H1 (cell line): ENCODE results near the gene NRXN3. TPM values are rescaled to one million over a fixed set of nuclear protein-coding genes. Genes with fewer than 3 reads are reported as not detected.

Experiments used
- CTCF ChIA-PET: fragments of 300-600 bp; sonication (Branson Sonifier 250); formaldehyde crosslinking; loops from one replicate; lab custom pipeline; 2021; ENCODE audit not compliant: partially characterized antibody; lab: Charles Lee
- POLR2A ChIA-PET: fragments of 300-600 bp; sonication (Branson Sonifier 250); formaldehyde crosslinking; loops from one replicate; lab custom pipeline; 2021; ENCODE audit warnings: inconsistent platforms; ENCODE audit not compliant: partially characterized antibody; lab: Charles Lee
- DNase-seq, 2 experiments: peaks; one replicate each; pipeline versions ENCODE4 v3.0.0 to v3.0.0-alpha.2; 2010 to 2022; ENCODE audit warnings: low spot score in 2 of 2, low read depth in 1 of 2, mixed read lengths in 1 of 2
- FAIRE-seq: peaks from 2 replicates; lab custom pipeline; 2011; peaks lifted over from hg19 to GRCh38; lab: Jason Lieb, UNC
- H2AFZ ChIP-seq: 2 replicates; pipeline ENCODE4 v1.8.1; 2012; ENCODE audit warnings: low read length, inconsistent platforms
- H2AK5ac ChIP-seq: 2 replicates; pipeline ENCODE4 v1.6.1; 2013; ENCODE audit warnings: low read depth, low read length
- H2BK120ac ChIP-seq: replicated peaks from 2 replicates; pipeline ENCODE3; 2013; ENCODE audit warnings: low read depth, low read length, inconsistent platforms
- H2BK12ac ChIP-seq: 2 replicates; pipeline ENCODE4 v1.6.1; 2013; ENCODE audit warnings: low read depth, low read length
- H2BK15ac ChIP-seq: 2 replicates; pipeline ENCODE4 v1.6.1; 2013; ENCODE audit warnings: low read length
- H2BK20ac ChIP-seq: 2 replicates; pipeline ENCODE4 v1.6.1; 2013; ENCODE audit warnings: low read length
- H2BK5ac ChIP-seq: 2 replicates; pipeline ENCODE4 v1.6.1; 2013; ENCODE audit warnings: low read depth, low read length
- H3K14ac ChIP-seq: 2 replicates; pipeline ENCODE4 v1.6.1; 2013; ENCODE audit warnings: inconsistent platforms; ENCODE audit not compliant: insufficient read length
- H3K18ac ChIP-seq: 2 replicates; pipeline ENCODE4 v1.6.1; 2013; ENCODE audit warnings: low read length; ENCODE audit errors: extremely low read depth
- H3K23ac ChIP-seq: 2 replicates; pipeline ENCODE4 v1.6.1; 2013; ENCODE audit warnings: inconsistent platforms; ENCODE audit not compliant: insufficient read length
- H3K23me2 ChIP-seq: 2 replicates; pipeline ENCODE4 v1.6.1; 2013; ENCODE audit warnings: low read depth, low read length
- H3K27ac ChIP-seq: 2 replicates; pipeline ENCODE4 v1.6.1; 2011; ENCODE audit warnings: low read depth, low read length, inconsistent platforms
- H3K27me3 ChIP-seq, 4 experiments: replicated peaks in 1 of 4; 1 replicate in 1 of 4; 2 replicates in 3 of 4; pipeline versions ENCODE4 v1.6.1 to v1.8.1; 2011 to 2013; ENCODE audit warnings: low read length in 3 of 4, mild to moderate bottlenecking in 3 of 4, inconsistent platforms in 2 of 4, mixed read lengths in 2 of 4, moderate library complexity in 1 of 4; ENCODE audit not compliant: control insufficient read depth in 3 of 4, insufficient read depth in 3 of 4; ENCODE audit errors: extremely low read depth in 1 of 4
- H3K36me3 ChIP-seq, 4 experiments: 2 replicates each; pipeline versions ENCODE4 v1.6.1 to v1.8.1; 2011 to 2013; ENCODE audit warnings: mild to moderate bottlenecking in 4 of 4, low read length in 3 of 4, moderate library complexity in 2 of 4, control low read depth in 1 of 4, inconsistent platforms in 1 of 4; ENCODE audit not compliant: insufficient read depth in 4 of 4, control insufficient read depth in 2 of 4
- H3K4ac ChIP-seq: replicated peaks from 2 replicates; pipeline ENCODE3; 2013; ENCODE audit warnings: low read length, low read depth, mixed read lengths, inconsistent platforms; ENCODE audit not compliant: insufficient read length
- H3K4me1 ChIP-seq, 4 experiments: replicated peaks in 1 of 4; 1 replicate in 1 of 4; 2 replicates in 3 of 4; pipeline versions ENCODE4 v1.6.1 to v1.8.1; 2011 to 2013; ENCODE audit warnings: low read length in 3 of 4, inconsistent platforms in 2 of 4, mixed read lengths in 1 of 4; ENCODE audit not compliant: insufficient read depth in 4 of 4, control insufficient read depth in 3 of 4
- H3K4me2 ChIP-seq, 2 experiments: 2 replicates each; pipeline versions ENCODE4 v1.6.1 to v1.8.1; 2011 to 2013; ENCODE audit warnings: low read depth in 2 of 2, low read length in 2 of 2, control low read depth in 1 of 2, inconsistent platforms in 1 of 2, mild to moderate bottlenecking in 1 of 2; ENCODE audit not compliant: insufficient read depth in 1 of 2
- H3K4me3 ChIP-seq, 4 experiments: fragments of 200-600, 300-600 bp in 1 of 4; sonication (generic), shearing (Covaris generic), sonication (Bioruptor Twin) in 1 of 4; 2 replicates each; pipeline versions ENCODE4 v1.5.1 to v1.8.1; 2011 to 2016; ENCODE audit warnings: low read length in 4 of 4, low read depth in 3 of 4, control low read depth in 2 of 4, inconsistent platforms in 2 of 4, mild to moderate bottlenecking in 2 of 4, mixed read lengths in 1 of 4, moderate library complexity in 1 of 4; ENCODE audit not compliant: insufficient read depth in 2 of 4; ENCODE audit errors: extremely low read depth in 1 of 4
- H3K56ac ChIP-seq: replicated peaks from 2 replicates; pipeline ENCODE3; 2013; ENCODE audit warnings: low read depth, mild to moderate bottlenecking, mixed read lengths, low read length, inconsistent platforms; ENCODE audit not compliant: insufficient read length
- H3K79me1 ChIP-seq: 2 replicates; pipeline ENCODE4 v1.6.1; 2013; ENCODE audit warnings: low read depth, low read length, control low read depth
- H3K79me2 ChIP-seq, 2 experiments: 2 replicates each; pipeline versions ENCODE4 v1.6.1 to v1.8.1; 2012 to 2013; ENCODE audit warnings: low read length in 2 of 2, mild to moderate bottlenecking in 2 of 2, inconsistent platforms in 1 of 2; ENCODE audit not compliant: insufficient read depth in 2 of 2, control insufficient read depth in 1 of 2
- H3K9ac ChIP-seq, 4 experiments: replicated peaks in 1 of 4; 1 replicate in 1 of 4; 2 replicates in 3 of 4; pipeline versions ENCODE4 v1.6.1 to v1.8.1; 2011 to 2013; ENCODE audit warnings: low read depth in 3 of 4, low read length in 3 of 4, control low read depth in 2 of 4, mild to moderate bottlenecking in 2 of 4, moderate library complexity in 2 of 4, inconsistent platforms in 1 of 4; ENCODE audit errors: extremely low read depth in 1 of 4
- H3K9me3 ChIP-seq, 2 experiments: 2 replicates each; pipeline versions ENCODE4 v1.6.1 to v1.8.1; 2012 to 2013; ENCODE audit warnings: mild to moderate bottlenecking in 2 of 2, moderate library complexity in 2 of 2, control low read depth in 1 of 2, inconsistent platforms in 1 of 2, low read depth in 1 of 2, low read length in 1 of 2, mixed read lengths in 1 of 2; ENCODE audit not compliant: insufficient read depth in 2 of 2
- H4K20me1 ChIP-seq, 2 experiments: replicated peaks in 1 of 2; 2 replicates each; pipeline versions ENCODE3 to v1.8.1; 2011 to 2013; ENCODE audit warnings: inconsistent platforms in 2 of 2, low read length in 2 of 2, mild to moderate bottlenecking in 1 of 2; ENCODE audit not compliant: insufficient read depth in 2 of 2, control insufficient read depth in 1 of 2
- H4K5ac ChIP-seq: 2 replicates; pipeline ENCODE4 v1.6.1; 2013; ENCODE audit warnings: low read length, low read depth, mixed read lengths, inconsistent platforms; ENCODE audit not compliant: insufficient read length
- H4K8ac ChIP-seq: 2 replicates; pipeline ENCODE4 v1.8.0; 2013; ENCODE audit warnings: mild to moderate bottlenecking, moderate library complexity, low read length, inconsistent platforms; ENCODE audit not compliant: insufficient read depth; ENCODE audit errors: extremely low read depth
- H4K91ac ChIP-seq: replicated peaks from 2 replicates; pipeline ENCODE3; 2013; ENCODE audit warnings: low read length, mixed read lengths, inconsistent platforms; ENCODE audit not compliant: insufficient read length
- CBX5 ChIP-seq: fragments of 300-800, 300-1000 bp; sonication (generic); IDR thresholded peaks from 2 replicates; pipeline ENCODE4 v1.7.1; 2016; ENCODE audit warnings: antibody characterized with exemption, low read length, low read depth
- GTF2F1 ChIP-seq: IDR thresholded peaks from 2 replicates; pipeline ENCODE4 v1.6.1; 2012; ENCODE audit warnings: low read depth, low read length, improper control_type of control experiment, borderline replicate concordance
- KDM5A ChIP-seq: fragments of 200-600 bp; IDR thresholded peaks from 2 replicates; pipeline ENCODE4 v1.7.1; 2012; ENCODE audit warnings: mild to moderate bottlenecking, low read length, inconsistent platforms, mixed read lengths
- POLR2A ChIP-seq, 2 experiments: IDR thresholded peaks; 1 replicate in 1 of 2; 2 replicates in 1 of 2; pipeline ENCODE4 v1.6.1; 2011; ENCODE audit warnings: low read depth in 2 of 2, low read length in 2 of 2, mild to moderate bottlenecking in 2 of 2; ENCODE audit errors: control extremely low read depth in 1 of 2
- RBBP5 ChIP-seq: IDR thresholded peaks from 2 replicates; pipeline ENCODE4 v1.7.1; 2012; ENCODE audit warnings: low read depth, mild to moderate bottlenecking, inconsistent platforms, low read length, moderate library complexity, borderline replicate concordance
- SAP30 ChIP-seq: fragments of 300-600 bp; sonication (generic); IDR thresholded peaks from 2 replicates; pipeline ENCODE4 v1.7.1; 2012; ENCODE audit warnings: low read length, moderate library complexity, mild to moderate bottlenecking, inconsistent platforms; ENCODE audit not compliant: insufficient read depth, insufficient replicate concordance
- SIX5 ChIP-seq: IDR thresholded peaks from 2 replicates; pipeline ENCODE4 v1.6.1; 2011; ENCODE audit warnings: mild to moderate bottlenecking, low read depth, low read length
- SP1 ChIP-seq: IDR thresholded peaks from 2 replicates; pipeline ENCODE4 v1.6.1; 2011; ENCODE audit warnings: low read depth, low read length
- SP2 ChIP-seq: IDR thresholded peaks from 2 replicates; pipeline ENCODE4 v1.6.1; 2012; ENCODE audit warnings: mild to moderate bottlenecking, low read length, inconsistent platforms
- WGBS, 2 experiments: shearing (Covaris generic) in 1 of 2; methylation state at CpG; one replicate each; pipeline versions ENCODE4 v1.1.6 to v1.1.7; 2013 to 2015; ENCODE audit warnings: low lambda C conversion rate in 2 of 2, mixed read lengths in 2 of 2, inconsistent platforms in 1 of 2, low coverage in 1 of 2, missing lambda C conversion rate in 1 of 2; ENCODE audit not compliant: insufficient replicate concordance in 2 of 2, insufficient coverage in 1 of 2, insufficient read length in 1 of 2; ENCODE audit errors: extremely low coverage in 1 of 2, missing lambda C conversion rate in 1 of 2; 5-methylcytosine and 5-hydroxymethylcytosine counted together
- polyA plus RNA-seq, 7 experiments: library from polyadenylated mRNA; depleted of rRNA in 3 of 7; stranded (reverse) in 5 of 7; unstranded in 2 of 7; fragments of >200 nt in 5 of 7; fragments of 200-250 nt in 2 of 7; gene quantifications; 1 replicate in 5 of 7; 2 replicates in 1 of 7; 4 replicates in 1 of 7; pipeline versions ENCODE4 v1.2.1 to v1.2.3, GENCODE V29; 2011 to 2013; ENCODE audit warnings: missing spikeins in 2 of 7, mixed read lengths in 2 of 7
- total RNA-seq: library from RNA; stranded (reverse); fragmentation: NEBNext Ultra II Directional; extraction: Animal tissue kit (Norgen Biotek cat#: 25700); gene quantifications from 2 replicates; pipeline ENCODE4 v1.2.1, GENCODE V29; 2021
- TF ChIP-seq, protein P1 (sequence below): IDR thresholded peaks from 2 replicates; pipeline ENCODE4 v1.6.1; 2012; ENCODE audit warnings: inconsistent platforms
- TF ChIP-seq, protein P2 (sequence below): IDR thresholded peaks from 2 replicates; pipeline ENCODE4 v1.6.1; 2011; ENCODE audit warnings: low read depth, mild to moderate bottlenecking, low read length; ENCODE audit not compliant: insufficient read depth
- TF ChIP-seq, protein P3 (sequence below): IDR thresholded peaks from 2 replicates; pipeline ENCODE4 v1.6.1; 2011; ENCODE audit warnings: low read length, improper control_type of control experiment

NRXN3 gene
- total and polyA plus RNA-seq, 2 of the 8 experiments (the other 6 are each of a cell fraction or from before 2014, with no cell fraction given) = 2.6 to 4.1 TPM

DNA sequence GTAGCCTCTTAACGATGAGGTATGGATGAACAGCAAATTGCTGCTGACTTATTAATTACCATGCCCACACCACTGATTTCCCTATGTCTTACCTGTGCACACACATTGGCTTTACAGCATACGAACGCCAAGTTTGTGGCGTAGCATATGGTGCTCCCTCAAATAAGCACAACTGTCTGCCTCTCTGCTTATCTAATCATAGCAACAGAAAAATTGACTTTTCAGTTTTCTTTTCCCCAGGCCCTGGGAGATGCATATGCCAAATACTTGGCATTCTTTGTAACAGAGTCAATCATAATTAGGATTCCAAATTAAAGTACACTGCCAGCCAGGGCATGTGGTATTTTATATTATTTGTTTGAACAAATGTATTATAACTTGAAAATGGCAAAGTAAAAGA is 1415.7 kb downstream of the NRXN3 start:
- Histone ChIP-seq H3K4me3 (no peak overlapping the region), H3K4ac (no peak overlapping the region), H2AFZ (no peak overlapping the region), H3K79me1 (no peaks in the 10 kb centered on the region), H3K23ac (no peak overlapping the region), H3K27me3 (no peaks in the 10 kb centered on the region), H2BK15ac (no peak overlapping the region), H4K5ac (no peak overlapping the region), H3K23me2 (no peaks in the 10 kb centered on the region), H3K14ac (no peak overlapping the region), H3K79me2 (no peaks in the 10 kb centered on the region), H3K4me2 (no peak overlapping the region), H3K9me3 (peaks cover 6 to 8% of the 10 kb centered on the region in 2 experiments), H3K27ac (no peak overlapping the region), H2BK120ac (no peak overlapping the region), H3K9ac (no peak overlapping the region), H2AK5ac (0 out of 2 replicates have a peak overlapping the region, but pooled peaks have one; percentile 60), H4K20me1 (no peaks in the 10 kb centered on the region), H3K36me3 (0 out of 8 replicates have a peak, but pooled peaks cover 0 to 2% (median 0%) of the 10 kb centered on the region in 4 experiments), H2BK20ac (no peak overlapping the region), H3K4me1 (peaks cover 0 to 2% (median 0%) of the 10 kb centered on the region in 4 experiments; a peak in 2 of 7 replicates), H4K91ac (no peak overlapping the region), H2BK5ac (no peak overlapping the region), H2BK12ac (no peak overlapping the region; the same call in 1 of the 2 replicates), H3K56ac (no peak overlapping the region), H3K18ac (no peak overlapping the region), H4K8ac (no peak overlapping the region)
- FAIRE-seq = no peak
- TF ChIP-seq SAP30 (no peak), SP2 (no peak), SIX5 (no peak), SP1 (no peak), GTF2F1 (no peak), POLR2A (IDR thresholded peaks at IDR 0.05; ENCODE audit: control extremely low read depth in 1 of 2, low read depth in 2 of 2, low read length in 2 of 2) (no peak), RBBP5 (no peak), CBX5 (no peak), KDM5A (no peak)
- TF ChIP-seq, protein P1, sequence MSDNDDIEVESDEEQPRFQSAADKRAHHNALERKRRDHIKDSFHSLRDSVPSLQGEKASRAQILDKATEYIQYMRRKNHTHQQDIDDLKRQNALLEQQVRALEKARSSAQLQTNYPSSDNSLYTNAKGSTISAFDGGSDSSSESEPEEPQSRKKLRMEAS = no peak
- TF ChIP-seq, protein P2, sequence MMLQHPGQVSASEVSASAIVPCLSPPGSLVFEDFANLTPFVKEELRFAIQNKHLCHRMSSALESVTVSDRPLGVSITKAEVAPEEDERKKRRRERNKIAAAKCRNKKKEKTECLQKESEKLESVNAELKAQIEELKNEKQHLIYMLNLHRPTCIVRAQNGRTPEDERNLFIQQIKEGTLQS = no peak
- TF ChIP-seq, protein P3, sequence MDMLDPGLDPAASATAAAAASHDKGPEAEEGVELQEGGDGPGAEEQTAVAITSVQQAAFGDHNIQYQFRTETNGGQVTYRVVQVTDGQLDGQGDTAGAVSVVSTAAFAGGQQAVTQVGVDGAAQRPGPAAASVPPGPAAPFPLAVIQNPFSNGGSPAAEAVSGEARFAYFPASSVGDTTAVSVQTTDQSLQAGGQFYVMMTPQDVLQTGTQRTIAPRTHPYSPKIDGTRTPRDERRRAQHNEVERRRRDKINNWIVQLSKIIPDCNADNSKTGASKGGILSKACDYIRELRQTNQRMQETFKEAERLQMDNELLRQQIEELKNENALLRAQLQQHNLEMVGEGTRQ = no peak
- 93% methylated on average over 4 of the region's 4 CpGs; no CpG with 5 or more reads in 1 of the 2 experiments for WGBS, 2 experiments
- POLR2A ChIA-PET = no interaction called here
- CTCF ChIA-PET = no interaction called here
- no peak for DNase-seq
